ENCODE measurements around the gene WDR18. TPM values are rescaled to one million over a fixed set of nuclear protein-coding genes. Genes with fewer than 3 reads are reported as not detected.
"Not testable (repeated sequence)": the region's sequence is repeated elsewhere in the genome, so short reads cannot be mapped to it uniquely, and the experiment has no call there.

WDR18 gene
- polyA plus RNA-seq, 1 of the 3 experiments (the other 2 are of a cell fraction), result 47.9 TPM

GRCh38 chr19:1020868-1021425 is 36.8 kb downstream of the WDR18 start, which contains the start of gene TMEM259:
TSS of gene TMEM259 (minus strand) at chr19:1021123. CDS start at chr19:1020996, 127 bp downstream.
- Histone ChIP-seq H3K79me2 (ENCODE audit: insufficient read depth) (peaks cover 50% of the 10 kb centered on the region), H3K9me2 (no peaks in the 10 kb centered on the region), H4K20me1 (ENCODE audit: insufficient read depth) (peaks cover 47% of the 10 kb centered on the region), H3K4me2 (peak within 1 kb of the TSS; percentile 97), H3K4me3 (ENCODE audit: low read depth in 2 of 2, low read length in 1 of 2) (peak within 1 kb of the TSS; percentile 69 to 79), H2AFZ (ENCODE audit: low read depth) (peak within 1 kb of the TSS; percentile 30), H3F3A (replicated peaks; ENCODE audit: insufficient read depth) (peaks cover 27% of the 10 kb centered on the region), H3K27ac (ENCODE audit: low read depth in 2 of 2, low read length in 1 of 2) (peak within 1 kb of the TSS; percentile 73 to 91), H3K36me3 (replicated peaks in 1 of 2; ENCODE audit: control insufficient read depth in 1 of 2, insufficient read depth in 2 of 2, low read length in 1 of 2) (no peaks in the 10 kb centered on the region), H3K27me3 (ENCODE audit: insufficient read depth) (no peaks in the 10 kb centered on the region), H3K9ac (peak within 1 kb of the TSS; percentile 83), H3K9me3 (no peaks in the 10 kb centered on the region), H3K4me1 (ENCODE audit: control insufficient read depth in 1 of 2, insufficient read depth in 2 of 2, low read depth in 1 of 2, low read length in 1 of 2) (peaks cover 13 to 26% of the 10 kb centered on the region in 2 experiments; a peak in 1 of 4 replicates)
- CTCF ChIA-PET, result interaction anchor here (0.6 to 2.2 kb wide), 7 partner anchors 37 to 223 kb away, joined by 3 to 11 read pairs (median 3); partner anchors contain the start of gene WDR18
- 0% methylated on average over 15 of the region's 68 CpGs for WGBS (ENCODE audit: low lambda C conversion rate)
- 0 out of 2 replicates have a peak, but pooled peaks have one; percentile 33 for TF ChIP-seq MAX (IDR thresholded peaks at IDR 0.05; ENCODE audit: low read depth)
- TF ChIP-seq POLR2AphosphoS5 (IDR thresholded peaks at IDR 0.05; ENCODE audit: low read depth, low read length), result 0 out of 2 replicates have a peak, but pooled peaks have one; percentile 34
- TF ChIP-seq SIN3A (IDR thresholded peaks at IDR 0.05; ENCODE audit: borderline replicate concordance, low read depth, low read length), result peak; percentile 33; the same call in 1 of the 2 replicates
- TF ChIP-seq EZH2phosphoT487 (IDR thresholded peaks at IDR 0.05; ENCODE audit: borderline replicate concordance, low read depth), result no peak
- TF ChIP-seq NRF1 (IDR thresholded peaks at IDR 0.05; ENCODE audit: low read depth, low read length), result peak; percentile 21; the same call in 1 of the 2 replicates
- peak; percentile 93 for TF ChIP-seq TAF1 (IDR thresholded peaks at IDR 0.05; ENCODE audit: borderline replicate concordance, low read depth, low read length)
- no peak for TF ChIP-seq USF1 (IDR thresholded peaks at IDR 0.05; ENCODE audit: borderline replicate concordance, low read depth)
- TF ChIP-seq RCOR1 (IDR thresholded peaks at IDR 0.05; ENCODE audit: low read length), result no peak
- TF ChIP-seq YY1 (IDR thresholded peaks at IDR 0.05; ENCODE audit: low read depth), result peak; percentile 90
- no peak for TF ChIP-seq NFIC (IDR thresholded peaks at IDR 0.05; ENCODE audit: borderline replicate concordance)
- TF ChIP-seq, protein P1, sequence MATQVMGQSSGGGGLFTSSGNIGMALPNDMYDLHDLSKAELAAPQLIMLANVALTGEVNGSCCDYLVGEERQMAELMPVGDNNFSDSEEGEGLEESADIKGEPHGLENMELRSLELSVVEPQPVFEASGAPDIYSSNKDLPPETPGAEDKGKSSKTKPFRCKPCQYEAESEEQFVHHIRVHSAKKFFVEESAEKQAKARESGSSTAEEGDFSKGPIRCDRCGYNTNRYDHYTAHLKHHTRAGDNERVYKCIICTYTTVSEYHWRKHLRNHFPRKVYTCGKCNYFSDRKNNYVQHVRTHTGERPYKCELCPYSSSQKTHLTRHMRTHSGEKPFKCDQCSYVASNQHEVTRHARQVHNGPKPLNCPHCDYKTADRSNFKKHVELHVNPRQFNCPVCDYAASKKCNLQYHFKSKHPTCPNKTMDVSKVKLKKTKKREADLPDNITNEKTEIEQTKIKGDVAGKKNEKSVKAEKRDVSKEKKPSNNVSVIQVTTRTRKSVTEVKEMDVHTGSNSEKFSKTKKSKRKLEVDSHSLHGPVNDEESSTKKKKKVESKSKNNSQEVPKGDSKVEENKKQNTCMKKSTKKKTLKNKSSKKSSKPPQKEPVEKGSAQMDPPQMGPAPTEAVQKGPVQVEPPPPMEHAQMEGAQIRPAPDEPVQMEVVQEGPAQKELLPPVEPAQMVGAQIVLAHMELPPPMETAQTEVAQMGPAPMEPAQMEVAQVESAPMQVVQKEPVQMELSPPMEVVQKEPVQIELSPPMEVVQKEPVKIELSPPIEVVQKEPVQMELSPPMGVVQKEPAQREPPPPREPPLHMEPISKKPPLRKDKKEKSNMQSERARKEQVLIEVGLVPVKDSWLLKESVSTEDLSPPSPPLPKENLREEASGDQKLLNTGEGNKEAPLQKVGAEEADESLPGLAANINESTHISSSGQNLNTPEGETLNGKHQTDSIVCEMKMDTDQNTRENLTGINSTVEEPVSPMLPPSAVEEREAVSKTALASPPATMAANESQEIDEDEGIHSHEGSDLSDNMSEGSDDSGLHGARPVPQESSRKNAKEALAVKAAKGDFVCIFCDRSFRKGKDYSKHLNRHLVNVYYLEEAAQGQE (IDR thresholded peaks at IDR 0.05; ENCODE audit: low read depth, low read length), result peak; percentile 62; the same call in 1 of the 2 replicates
- TF ChIP-seq MXI1 (IDR thresholded peaks at IDR 0.05; ENCODE audit: low read depth, low read length), result peak; percentile 39; the same call in 1 of the 2 replicates
- peak; percentile 99 for DNase-seq
- POLR2A ChIA-PET, result no interaction called here

- H3K79me2 ChIP-seq (ENCODE audit: insufficient read depth), result peaks cover 44% of the 10 kb centered on the region
- H3K4me2 ChIP-seq; H3K36me3 ChIP-seq (replicated peaks in 1 of 2; ENCODE audit: control insufficient read depth in 1 of 2, insufficient read depth in 2 of 2, low read length in 1 of 2); POLR2A ChIA-PET; H3K27ac ChIP-seq (ENCODE audit: low read depth in 2 of 2, low read length in 1 of 2); DNase-seq; H2AFZ ChIP-seq (ENCODE audit: low read depth); H3K27me3 ChIP-seq (ENCODE audit: insufficient read depth); H3K4me3 ChIP-seq (ENCODE audit: low read depth in 2 of 2, low read length in 1 of 2); H3K9me2 ChIP-seq; H3K9me3 ChIP-seq; H3K9ac ChIP-seq: not testable (repeated sequence)
- CTCF ChIA-PET, result interaction anchor here (0.6 to 1.8 kb wide), 3 partner anchors 9 to 89 kb away, joined by 3 to 5 read pairs (median 3); partner anchors contain the start of gene ABCA7
- peaks cover 20% of the 10 kb centered on the region for H4K20me1 ChIP-seq (ENCODE audit: insufficient read depth)
- peaks cover 4 to 26% of the 10 kb centered on the region in 2 experiments; a peak in 1 of 4 replicates for H3K4me1 ChIP-seq (ENCODE audit: control insufficient read depth in 1 of 2, insufficient read depth in 2 of 2, low read depth in 1 of 2, low read length in 1 of 2)
- H3F3A ChIP-seq (replicated peaks; ENCODE audit: insufficient read depth), result peaks cover 32% of the 10 kb centered on the region
- WGBS (ENCODE audit: low lambda C conversion rate), result 44% methylated on average over 5 of the region's 5 CpGs
Measured at GRCh38 chr19:1023883-1024188, 39.7 kb downstream of the WDR18 start.

GRCh38 chr19:1025080-1025479 is 40.9 kb downstream of the WDR18 start:
- not testable (repeated sequence) for H3K9ac ChIP-seq; H3K9me2 ChIP-seq; DNase-seq; H2AFZ ChIP-seq (ENCODE audit: low read depth); H3K36me3 ChIP-seq (replicated peaks in 1 of 2; ENCODE audit: control insufficient read depth in 1 of 2, insufficient read depth in 2 of 2, low read length in 1 of 2); H3K27me3 ChIP-seq (ENCODE audit: insufficient read depth); H3K4me3 ChIP-seq (ENCODE audit: low read depth in 2 of 2, low read length in 1 of 2); H3K9me3 ChIP-seq; H3K4me2 ChIP-seq; H3K27ac ChIP-seq (ENCODE audit: low read depth in 2 of 2, low read length in 1 of 2)
- Histone ChIP-seq H3F3A (replicated peaks; ENCODE audit: insufficient read depth) (peaks cover 34% of the 10 kb centered on the region), H4K20me1 (ENCODE audit: insufficient read depth) (peaks cover 19% of the 10 kb centered on the region), H3K79me2 (ENCODE audit: insufficient read depth) (peaks cover 41% of the 10 kb centered on the region), H3K4me1 (ENCODE audit: control insufficient read depth in 1 of 2, insufficient read depth in 2 of 2, low read depth in 1 of 2, low read length in 1 of 2) (peaks cover 0 to 15% of the 10 kb centered on the region in 2 experiments; a peak in 1 of 4 replicates)
- 38% methylated on average over 6 of the region's 6 CpGs for WGBS (ENCODE audit: low lambda C conversion rate)
- CTCF ChIA-PET, result interaction anchor here (1.4 to 2.7 kb wide), 2 partner anchors 56 to 168 kb away, joined by 5 to 11 read pairs; no protein-coding TSS in a partner anchor
- POLR2A ChIA-PET, result interaction anchor here (1.2 kb wide), 1 partner anchor 216 kb away, joined by 4 read pairs; the partner anchor contains the start of gene ATP5F1D

All from SK-N-SH (cell line).